Mesendoderm (in vitro differentiated cells): ENCODE data around the gene CDK12.
A peak's percentile ranks its signal among the peaks of the same experiment; 100 is the strongest.

Source experiments
- DNase-seq: peaks from one replicate; pipeline ENCODE4 v3.0.0; 2013
- H2AK5ac ChIP-seq: 2 replicates; pipeline ENCODE4 v1.6.1; 2013; ENCODE audit warnings: low read length, inconsistent platforms
- H2BK120ac ChIP-seq: 2 replicates; pipeline ENCODE4 v1.6.1; 2013; ENCODE audit warnings: low read depth, mild to moderate bottlenecking, low read length, moderate library complexity, mixed read lengths
- H2BK15ac ChIP-seq: replicated peaks from 2 replicates; pipeline ENCODE4 v1.6.1; 2013; ENCODE audit warnings: low read depth, mild to moderate bottlenecking, moderate library complexity
- H2BK5ac ChIP-seq: 2 replicates; pipeline ENCODE4 v1.6.1; 2013; ENCODE audit warnings: low read length, inconsistent platforms
- H3K18ac ChIP-seq: 2 replicates; pipeline ENCODE4 v1.6.1; 2013; ENCODE audit warnings: mild to moderate bottlenecking, low read length, mixed read lengths
- H3K23ac ChIP-seq: one replicate; pipeline ENCODE4 v1.6.1; 2013; ENCODE audit warnings: low read length
- H3K27ac ChIP-seq: 2 replicates; pipeline ENCODE4 v1.5.1; 2013; ENCODE audit warnings: low read depth, mild to moderate bottlenecking, inconsistent platforms, low read length, moderate library complexity
- H3K27me3 ChIP-seq: 2 replicates; pipeline ENCODE4 v1.6.1; 2013; ENCODE audit warnings: low read length, control low read depth, mild to moderate bottlenecking, inconsistent platforms; ENCODE audit not compliant: insufficient read depth, poor library complexity
- H3K36me3 ChIP-seq: 2 replicates; pipeline ENCODE4 v1.6.1; 2013; ENCODE audit warnings: low read length, inconsistent platforms; ENCODE audit not compliant: control insufficient read depth, insufficient read depth
- H3K4ac ChIP-seq: one replicate; pipeline ENCODE4 v1.6.1; 2013; ENCODE audit warnings: low read depth, mild to moderate bottlenecking, low read length, moderate library complexity
- H3K4me1 ChIP-seq: 2 replicates; pipeline ENCODE4 v1.6.1; 2013; ENCODE audit warnings: low read depth, low read length, inconsistent platforms; ENCODE audit not compliant: control insufficient read depth
- H3K4me2 ChIP-seq: 2 replicates; pipeline ENCODE4 v1.6.1; 2013; ENCODE audit warnings: low read length
- H3K4me3 ChIP-seq: 2 replicates; pipeline ENCODE4 v1.5.1; 2013; ENCODE audit warnings: mild to moderate bottlenecking, low read length
- H3K56ac ChIP-seq: one replicate; pipeline ENCODE4 v1.6.1; 2013; ENCODE audit warnings: low read length
- H3K79me1 ChIP-seq: 2 replicates; pipeline ENCODE4 v1.6.1; 2013; ENCODE audit warnings: low read length, inconsistent platforms
- H3K79me2 ChIP-seq: 2 replicates; pipeline ENCODE4 v1.6.1; 2013; ENCODE audit warnings: mild to moderate bottlenecking, low read length; ENCODE audit not compliant: control insufficient read depth, insufficient read depth
- H3K9ac ChIP-seq: 2 replicates; pipeline ENCODE4 v1.6.1; 2013; ENCODE audit warnings: low read length, inconsistent platforms
- H4K5ac ChIP-seq: one replicate; pipeline ENCODE4 v1.6.1; 2013; ENCODE audit warnings: low read length
- H4K8ac ChIP-seq: one replicate; pipeline ENCODE4 v1.6.1; 2013; ENCODE audit warnings: low read depth, mild to moderate bottlenecking, control low read depth, low read length, moderate library complexity
- WGBS: extraction: QIAGEN DNeasy Blood & Tissue Kit; methylation state at CpG from one replicate; pipeline ENCODE4 v1.1.7; 2013; ENCODE audit warnings: low lambda C conversion rate, missing lambda C conversion rate; ENCODE audit not compliant: insufficient coverage; ENCODE audit errors: extremely low coverage; 5-methylcytosine and 5-hydroxymethylcytosine counted together

CDK12 gene

GRCh38 chr17:39553341-39553945 is 92.2 kb downstream of the CDK12 start:
- H3K27ac ChIP-seq: no peak overlapping the region
- H3K79me1 ChIP-seq: no peaks in the 10 kb centered on the region
- no peak overlapping the region for H3K4me3 ChIP-seq
- no peak overlapping the region for H4K8ac ChIP-seq
- no peak overlapping the region for H2AK5ac ChIP-seq
- no peaks in the 10 kb centered on the region for H3K27me3 ChIP-seq
- no peak overlapping the region for H2BK120ac ChIP-seq
- H3K4me1 ChIP-seq: no peaks in the 10 kb centered on the region
- no peak overlapping the region for H3K18ac ChIP-seq
- H3K9ac ChIP-seq: no peak overlapping the region
- no peaks in the 10 kb centered on the region for H3K36me3 ChIP-seq
- H3K56ac ChIP-seq: no peak overlapping the region
- H3K4me2 ChIP-seq: no peak overlapping the region
- H2BK15ac ChIP-seq: no peak overlapping the region
- no peak overlapping the region for H3K23ac ChIP-seq
- H2BK5ac ChIP-seq: no peak overlapping the region
- no peak for DNase-seq
- no CpG with 5 or more reads among the region's 2 CpGs for WGBS
- H3K4ac ChIP-seq: no peak overlapping the region
- H3K79me2 ChIP-seq: no peaks in the 10 kb centered on the region
- no peak overlapping the region for H4K5ac ChIP-seq

DNA sequence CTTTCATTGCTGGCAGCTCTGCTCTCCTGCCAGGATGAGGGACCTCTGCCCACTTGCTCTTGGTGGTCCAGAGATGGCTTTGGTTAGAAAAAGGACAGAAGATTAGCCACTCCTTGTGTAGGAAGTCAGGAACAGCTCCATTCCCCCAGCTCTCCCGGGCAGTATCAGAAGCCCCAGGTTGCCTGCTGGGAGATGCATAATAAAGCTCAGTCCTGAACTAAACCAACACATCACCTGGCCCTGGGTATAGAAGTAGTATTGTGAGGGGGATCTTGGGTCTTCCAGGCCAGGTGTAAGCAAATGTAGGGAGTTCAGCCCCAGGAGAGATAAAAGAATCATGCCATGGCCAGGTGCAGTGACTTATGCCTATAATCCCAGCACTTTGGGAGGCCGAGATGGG is 94.1 kb downstream of the CDK12 start:
- WGBS: no CpG with 5 or more reads among the region's 2 CpGs
- H4K8ac ChIP-seq: no peak overlapping the region
- no peaks in the 10 kb centered on the region for H3K36me3 ChIP-seq

DNA sequence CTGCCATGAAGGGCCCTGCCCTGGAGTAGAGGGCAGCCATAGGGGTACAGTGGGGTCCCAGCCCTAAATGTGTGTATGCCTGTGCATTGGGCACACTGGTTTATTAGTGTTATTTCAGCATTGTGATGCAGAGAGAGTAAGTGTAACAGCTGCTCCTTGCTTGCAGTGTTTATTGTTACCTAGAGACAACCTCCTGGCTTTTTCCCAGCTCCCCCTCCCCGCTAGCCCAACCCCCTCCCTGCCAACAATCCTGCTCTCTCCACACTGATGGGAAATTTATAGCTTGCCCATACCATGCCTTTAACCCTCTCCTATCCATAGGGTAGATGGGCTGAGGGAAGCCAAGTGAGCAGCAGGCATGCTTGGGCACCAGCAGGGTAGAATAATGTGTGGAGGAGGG is 95.1 kb downstream of the CDK12 start:
- H3K79me2 ChIP-seq: no peaks in the 10 kb centered on the region
- H3K4ac ChIP-seq: no peak overlapping the region
- no peak overlapping the region for H2BK15ac ChIP-seq
- H3K36me3 ChIP-seq: peaks cover 1% of the 10 kb centered on the region
- no CpG with 5 or more reads among the region's 1 CpG for WGBS
- no peak overlapping the region for H4K5ac ChIP-seq
- H3K23ac ChIP-seq: no peak overlapping the region
- H2BK120ac ChIP-seq: no peak overlapping the region
- no peak for DNase-seq
- H3K79me1 ChIP-seq: no peaks in the 10 kb centered on the region
- H4K8ac ChIP-seq: no peak overlapping the region
- H3K9ac ChIP-seq: no peak overlapping the region
- no peak overlapping the region for H2BK5ac ChIP-seq
- H3K27me3 ChIP-seq: no peaks in the 10 kb centered on the region
- H3K18ac ChIP-seq: no peak overlapping the region
- H3K4me2 ChIP-seq: no peak overlapping the region
- H3K4me1 ChIP-seq: no peaks in the 10 kb centered on the region
- no peak overlapping the region for H2AK5ac ChIP-seq
- H3K4me3 ChIP-seq: no peak overlapping the region
- no peak overlapping the region for H3K27ac ChIP-seq
- no peak overlapping the region for H3K56ac ChIP-seq

More for the DNA sequence above, 94.1 kb downstream of the CDK12 start:
- Histone ChIP-seq H3K27me3 (no peaks in the 10 kb centered on the region), H3K4me2 (no peak overlapping the region), H2BK15ac (no peak overlapping the region), H3K79me2 (no peaks in the 10 kb centered on the region), H3K79me1 (no peaks in the 10 kb centered on the region), H3K4me3 (no peak overlapping the region), H3K27ac (no peak overlapping the region), H2AK5ac (no peak overlapping the region), H2BK120ac (no peak overlapping the region), H3K56ac (no peak overlapping the region), H3K9ac (no peak overlapping the region), H2BK5ac (no peak overlapping the region), H3K23ac (no peak overlapping the region), H3K4me1 (no peaks in the 10 kb centered on the region), H4K5ac (no peak overlapping the region), H3K18ac (no peak overlapping the region), H3K4ac (no peak overlapping the region)
- no peak for DNase-seq

DNA sequence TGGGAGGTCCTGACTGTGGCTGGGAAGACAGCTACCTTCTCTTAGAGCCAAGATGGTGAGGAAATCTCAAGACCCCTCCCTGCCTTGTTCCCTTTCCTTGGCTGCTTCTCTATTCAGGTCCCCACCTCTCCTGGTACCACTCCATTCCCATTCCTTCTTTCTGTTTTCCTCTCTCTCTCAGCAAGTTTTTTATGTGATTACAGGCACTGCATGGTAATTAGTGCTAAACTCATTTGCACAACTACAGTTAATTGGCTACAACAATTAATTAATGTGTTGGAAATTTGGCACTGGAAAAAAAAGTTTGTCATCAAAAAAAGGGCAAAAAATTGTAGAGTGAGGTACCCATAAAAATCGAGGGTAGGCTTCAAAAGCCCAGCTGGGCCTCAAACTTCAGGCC is 101.1 kb downstream of the CDK12 start:
- no peak overlapping the region for H4K8ac ChIP-seq
- H3K56ac ChIP-seq: no peak overlapping the region
- H3K23ac ChIP-seq: no peak overlapping the region
- no peak for DNase-seq
- H2BK15ac ChIP-seq: no peak overlapping the region
- H3K27ac ChIP-seq: no peak overlapping the region
- no CpG with 5 or more reads among the region's 1 CpG for WGBS
- H3K18ac ChIP-seq: no peak overlapping the region
- no peaks in the 10 kb centered on the region for H3K79me2 ChIP-seq
- H2BK120ac ChIP-seq: no peak overlapping the region
- H3K79me1 ChIP-seq: no peaks in the 10 kb centered on the region
- no peak overlapping the region for H2AK5ac ChIP-seq
- H4K5ac ChIP-seq: no peak overlapping the region
- H3K36me3 ChIP-seq: peaks cover 1% of the 10 kb centered on the region
- H3K4me3 ChIP-seq: no peak overlapping the region
- H3K27me3 ChIP-seq: no peaks in the 10 kb centered on the region
- H3K4me2 ChIP-seq: no peak overlapping the region
- no peaks in the 10 kb centered on the region for H3K4me1 ChIP-seq
- H3K4ac ChIP-seq: no peak overlapping the region
- H2BK5ac ChIP-seq: no peak overlapping the region
- H3K9ac ChIP-seq: no peak overlapping the region

DNA sequence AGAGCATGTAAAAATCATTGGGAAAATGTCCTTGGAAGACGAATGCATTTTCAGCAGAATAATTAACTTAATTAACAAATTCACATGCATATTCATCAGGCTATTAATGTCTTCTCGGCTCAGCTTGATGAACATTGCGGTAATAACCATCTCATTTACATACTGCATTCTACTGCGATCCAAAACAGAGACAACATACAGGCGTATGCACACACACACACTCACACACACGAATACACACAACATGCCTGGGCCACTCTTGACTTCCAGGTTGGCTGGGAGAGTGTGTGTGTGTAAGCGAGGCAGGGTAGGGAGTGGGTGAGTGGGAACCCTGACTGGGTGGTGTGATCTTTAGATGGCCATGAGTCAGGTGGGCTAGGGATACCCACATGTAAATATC is 101.7 kb downstream of the CDK12 start:
- H3K4ac ChIP-seq: no peak overlapping the region
- no CpG with 5 or more reads among the region's 7 CpGs for WGBS
- H3K27ac ChIP-seq: no peak overlapping the region
- no peak overlapping the region for H2BK120ac ChIP-seq
- H3K23ac ChIP-seq: no peak overlapping the region
- no peak overlapping the region for H4K8ac ChIP-seq
- H2AK5ac ChIP-seq: no peak overlapping the region
- no peak for DNase-seq
- H3K36me3 ChIP-seq: peaks cover 1% of the 10 kb centered on the region
- H3K9ac ChIP-seq: no peak overlapping the region
- no peaks in the 10 kb centered on the region for H3K79me2 ChIP-seq
- H4K5ac ChIP-seq: no peak overlapping the region
- no peak overlapping the region for H3K18ac ChIP-seq
- H3K79me1 ChIP-seq: no peaks in the 10 kb centered on the region
- no peak overlapping the region for H3K56ac ChIP-seq
- H2BK5ac ChIP-seq: no peak overlapping the region
- H3K4me2 ChIP-seq: no peak overlapping the region
- no peaks in the 10 kb centered on the region for H3K4me1 ChIP-seq
- H3K4me3 ChIP-seq: no peak overlapping the region
- no peaks in the 10 kb centered on the region for H3K27me3 ChIP-seq
- no peak overlapping the region for H2BK15ac ChIP-seq

DNA sequence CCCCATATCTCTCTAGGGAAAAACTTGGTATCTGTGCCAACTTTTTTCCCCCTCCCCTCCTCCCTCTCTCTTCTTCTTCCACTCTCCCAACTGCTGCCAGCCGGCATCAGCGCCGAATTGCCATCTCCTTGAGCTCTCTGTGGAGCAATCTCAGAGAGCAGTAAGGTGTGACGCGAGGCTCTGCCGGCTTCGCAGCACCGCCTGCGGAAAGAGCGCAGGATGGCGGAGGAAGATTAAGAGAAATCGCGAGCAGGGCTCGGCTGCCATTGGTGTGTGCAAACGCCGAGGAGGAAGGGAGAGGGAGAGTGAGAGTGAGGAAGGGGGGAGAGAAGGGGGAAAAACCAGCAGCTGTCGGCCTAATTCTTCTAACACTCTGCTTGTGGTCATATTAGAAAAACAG is 102.2 kb downstream of the CDK12 start:
- no peaks in the 10 kb centered on the region for H3K27me3 ChIP-seq
- peaks cover 1% of the 10 kb centered on the region for H3K36me3 ChIP-seq
- H3K18ac ChIP-seq: no peak overlapping the region
- H2AK5ac ChIP-seq: no peak overlapping the region
- H3K4ac ChIP-seq: no peak overlapping the region
- no peaks in the 10 kb centered on the region for H3K4me1 ChIP-seq
- no peak overlapping the region for H3K23ac ChIP-seq
- peak; percentile 65 for DNase-seq
- no peak overlapping the region for H4K5ac ChIP-seq
- H3K27ac ChIP-seq: no peak overlapping the region
- H3K9ac ChIP-seq: no peak overlapping the region
- no peak overlapping the region for H2BK120ac ChIP-seq
- no CpG with 5 or more reads among the region's 17 CpGs for WGBS
- H3K4me3 ChIP-seq: no peak overlapping the region
- no peak overlapping the region for H2BK15ac ChIP-seq
- no peak overlapping the region for H3K56ac ChIP-seq
- H2BK5ac ChIP-seq: no peak overlapping the region
- H4K8ac ChIP-seq: no peak overlapping the region
- H3K4me2 ChIP-seq: no peak overlapping the region
- H3K79me2 ChIP-seq: no peaks in the 10 kb centered on the region
- H3K79me1 ChIP-seq: no peaks in the 10 kb centered on the region
